Thyroid gland (tissue), 4 donors: Measurements from ENCODE around the gene DNAJB12. TPM values are rescaled to one million over a fixed set of nuclear protein-coding genes. Genes with fewer than 3 reads are reported as not detected.

Source experiments
- DNase-seq, 2 donors: peaks; one replicate each; pipeline ENCODE4 v3.0.0-alpha.2; 2019
- H3K27ac ChIP-seq, 3 donors: fragments of 200-600 bp; sonication (generic); 1 replicate in 2 of 3; 2 replicates in 1 of 3; pipeline ENCODE4 v1.5.1; 2016 to 2019; ENCODE audit warnings: mild to moderate bottlenecking in 1 of 3, moderate library complexity in 1 of 3
- H3K27me3 ChIP-seq: fragments of 200-600 bp; sonication (generic); one replicate; pipeline ENCODE4 v1.5.1; 2019
- H3K36me3 ChIP-seq, 2 donors: fragments of 200-600 bp; sonication (generic); one replicate each; pipeline ENCODE4 v1.5.1; 2016 to 2019
- H3K4me1 ChIP-seq, 2 donors: fragments of 200-600 bp; sonication (generic); one replicate each; pipeline ENCODE4 v1.5.1; 2017 to 2019
- H3K4me3 ChIP-seq, 3 donors: fragments of 200-600 bp; sonication (generic); replicated peaks in 1 of 3; 1 replicate in 2 of 3; 2 replicates in 1 of 3; pipeline ENCODE4 v1.5.1; 2016; ENCODE audit warnings: mild to moderate bottlenecking in 1 of 3
- H3K9me3 ChIP-seq: fragments of 200-600 bp; sonication (generic); one replicate; pipeline ENCODE4 v1.5.1; 2017
- CTCF ChIP-seq, 6 experiments: fragments of 200-600 bp in 3 of 6; fragments of 450-650 bp in 3 of 6; sonication (generic) in 3 of 6; IDR thresholded peaks; one replicate each; pipeline ENCODE4 v1.5.1; 2016 to 2019; ENCODE audit warnings: antibody characterized with exemption in 6 of 6, mild to moderate bottlenecking in 2 of 6, inconsistent platforms in 1 of 6, moderate library complexity in 1 of 6
- POLR2A ChIP-seq, 2 donors: fragments of 450-650 bp; IDR thresholded peaks; one replicate each; pipeline ENCODE4 v1.6.1; 2017; ENCODE audit warnings: antibody characterized with exemption in 2 of 2, mild to moderate bottlenecking in 2 of 2, moderate library complexity in 1 of 2
- WGBS, 2 donors: methylation state at CpG; one replicate each; pipeline ENCODE4 v1.1.5; 2017; 5-methylcytosine and 5-hydroxymethylcytosine counted together
- intact Hi-C: fragments of 100-400 bp; cut with DNase I; formaldehyde crosslinking; loops from one replicate; pipeline ENCODE4 v1.15.1; 2023
- total RNA-seq, 4 donors: library from RNA; depleted of rRNA; stranded (reverse); fragments of >200 nt; gene quantifications; one replicate each; pipeline ENCODE4 v1.2.3, GENCODE V29; 2016

Gene DNAJB12
- total RNA-seq, 4 donors from 2014 or later, result 31.6 to 49.7 (median 44.1) TPM

DNA sequence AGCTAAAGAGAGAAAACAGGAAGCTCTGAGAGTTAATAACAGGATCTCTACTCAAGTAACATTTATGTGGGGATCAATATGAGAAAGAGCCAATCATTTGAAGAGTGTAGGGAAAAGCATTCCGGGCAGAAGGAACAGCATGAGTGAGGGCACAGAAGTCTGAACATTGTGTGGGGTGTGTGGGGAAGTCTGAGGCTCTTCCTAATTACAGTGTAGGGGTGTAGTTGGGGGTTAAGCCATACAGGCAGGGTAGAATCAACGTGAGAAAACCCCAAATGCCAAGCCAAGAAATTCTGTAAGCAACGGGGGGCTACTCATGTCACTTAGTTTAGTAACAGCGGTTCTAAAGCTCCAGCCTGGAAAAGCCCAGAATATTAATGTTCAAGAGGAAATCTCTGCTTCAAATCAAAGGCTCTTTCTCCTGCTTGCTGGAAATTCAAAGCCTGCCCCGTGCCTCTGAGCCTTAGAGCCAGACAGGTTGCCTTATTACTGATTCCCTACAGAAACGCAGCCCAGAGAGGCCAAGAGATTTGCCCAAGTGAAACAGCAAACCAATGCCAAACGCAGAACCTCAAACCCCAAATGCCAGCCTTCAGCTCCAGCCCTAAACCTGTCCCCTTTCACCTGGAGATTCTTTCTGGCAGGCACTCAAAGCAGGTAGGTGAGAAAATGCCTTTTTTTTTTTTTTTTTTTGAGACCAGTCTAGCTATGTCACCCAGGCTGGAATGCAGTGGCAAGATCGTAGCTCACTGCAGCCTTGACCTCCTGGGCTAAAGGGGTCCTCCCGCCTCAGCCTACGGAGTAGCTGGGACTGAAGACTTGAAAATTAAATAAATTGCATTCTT is 36.1 kb downstream of the DNAJB12 start:
- H3K27ac ChIP-seq, result peak overlapping the region; percentile 95 to 97 (median 96)
- H3K9me3 ChIP-seq, result no peaks in the 10 kb centered on the region
- no peak for TF ChIP-seq CTCF (IDR thresholded peaks at IDR 0.05)
- no peak for TF ChIP-seq POLR2A (IDR thresholded peaks at IDR 0.05)
- intact Hi-C loops, result no loop called here
- 68 to 79% methylated on average over 10 of the region's 10 CpGs for WGBS, 2 donors
- DNase-seq, result no peak
- no peaks in the 10 kb centered on the region for H3K36me3 ChIP-seq
- peak overlapping the region in 1 of 3 donors; percentile 24 for H3K4me3 ChIP-seq
- no peaks in the 10 kb centered on the region for H3K27me3 ChIP-seq
- peaks cover 55 to 65% of the 10 kb centered on the region in 2 donors for H3K4me1 ChIP-seq

DNA sequence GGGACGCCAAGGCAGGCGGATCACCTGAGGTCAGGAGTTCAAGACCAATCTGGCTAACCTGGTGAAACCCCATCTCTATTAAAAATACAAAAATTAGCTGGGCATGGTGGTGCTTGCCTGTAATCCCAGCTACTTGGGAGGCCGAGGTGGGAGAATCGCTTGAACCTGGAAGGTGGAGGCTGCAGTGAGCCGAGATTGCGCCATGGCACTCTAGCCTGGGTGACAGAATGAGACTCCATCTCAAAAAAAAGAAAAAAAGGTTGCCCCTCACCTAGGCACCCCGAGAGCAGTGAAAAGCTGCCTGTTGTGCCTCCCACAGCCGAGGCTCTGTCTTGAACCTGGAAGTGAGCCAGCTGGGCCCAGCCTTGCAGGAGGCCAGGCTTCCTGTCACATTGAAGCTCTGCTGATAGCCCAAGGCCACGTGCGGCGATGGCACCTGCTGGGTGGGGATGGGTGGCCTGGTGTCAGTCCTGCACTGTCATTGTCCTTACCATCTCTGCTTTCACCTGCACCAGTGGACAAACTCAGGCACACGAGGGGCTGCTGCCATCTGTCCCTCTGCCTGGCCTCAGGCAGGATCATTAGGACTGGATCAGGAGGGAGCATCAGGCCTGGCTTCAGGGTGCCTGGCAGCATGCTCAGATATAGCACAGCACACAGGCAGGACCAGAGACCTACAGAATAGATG is 37.8 kb downstream of the DNAJB12 start:
- H3K9me3 ChIP-seq, result no peaks in the 10 kb centered on the region
- no peak overlapping the region for H3K4me3 ChIP-seq
- H3K27me3 ChIP-seq, result no peaks in the 10 kb centered on the region
- WGBS, 2 donors, result 69 to 83% methylated on average over 9 to 10 of the region's 12 CpGs
- intact Hi-C loops, result no loop called here
- H3K36me3 ChIP-seq, result no peaks in the 10 kb centered on the region
- TF ChIP-seq POLR2A (IDR thresholded peaks at IDR 0.05) (no peak), CTCF (IDR thresholded peaks at IDR 0.05) (no peak)
- peak; percentile 49 to 58 for DNase-seq
- peak overlapping the region; percentile 90 to 97 (median 94) for H3K27ac ChIP-seq
- peaks cover 55 to 63% of the 10 kb centered on the region in 2 donors for H3K4me1 ChIP-seq

GRCh38 chr10:72316386-72316700 is 38.4 kb downstream of the DNAJB12 start:
- H3K27ac ChIP-seq, result peak overlapping the region; percentile 90 to 97 (median 94)
- TF ChIP-seq CTCF (IDR thresholded peaks at IDR 0.05), result no peak
- no peak for TF ChIP-seq POLR2A (IDR thresholded peaks at IDR 0.05)
- H3K4me1 ChIP-seq, result peaks cover 55 to 60% of the 10 kb centered on the region in 2 donors
- intact Hi-C loops, result no loop called here
- no peak for DNase-seq
- H3K27me3 ChIP-seq, result no peaks in the 10 kb centered on the region
- H3K4me3 ChIP-seq, result no peak overlapping the region
- no peaks in the 10 kb centered on the region for H3K9me3 ChIP-seq
- H3K36me3 ChIP-seq, result no peaks in the 10 kb centered on the region
- WGBS, 2 donors, result 52 to 62% methylated on average over 3 of the region's 3 CpGs

DNA sequence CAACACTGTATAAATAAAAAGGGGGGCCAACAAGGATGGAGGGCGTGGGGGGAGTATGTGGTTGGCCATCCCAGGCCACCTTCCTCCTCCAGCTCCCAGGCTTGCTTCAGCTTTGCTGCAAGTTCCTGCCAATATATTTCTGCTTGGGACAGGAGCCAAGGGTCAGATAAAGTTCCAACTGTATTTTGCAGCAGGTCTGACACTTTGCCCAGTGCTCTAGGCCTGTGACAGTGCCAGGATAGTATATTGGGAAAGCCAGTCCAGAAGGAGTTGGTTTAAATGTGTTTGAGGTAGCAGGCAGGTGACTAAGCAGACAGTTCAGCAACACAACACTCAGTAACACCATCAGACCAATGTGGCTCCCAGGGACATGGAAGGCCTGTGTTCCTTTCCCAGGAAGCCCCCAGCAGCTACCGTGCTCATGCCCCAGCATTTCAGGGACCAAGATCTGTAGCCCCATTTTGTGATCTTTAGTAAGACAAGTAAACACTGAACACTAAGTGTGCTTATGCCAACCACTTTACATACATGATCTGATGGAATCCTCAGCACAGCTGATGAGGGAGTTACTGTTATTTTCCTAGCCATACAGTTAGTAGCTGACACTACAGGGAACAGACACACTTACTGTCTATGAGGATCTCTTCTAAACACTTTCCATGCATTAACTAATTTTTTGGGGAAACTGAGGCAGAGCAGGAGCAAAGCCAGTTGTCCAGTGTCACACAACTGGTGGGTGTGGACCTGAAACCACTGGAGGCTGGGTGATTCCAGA is 38.9 kb downstream of the DNAJB12 start:
- intact Hi-C loops, result no loop called here
- peak; percentile 88 to 91 for DNase-seq
- peaks cover 51 to 55% of the 10 kb centered on the region in 2 donors for H3K4me1 ChIP-seq

More for the DNA sequence above, 38.9 kb downstream of the DNAJB12 start:
- peak in 1 of 2 donors; percentile 61 for TF ChIP-seq POLR2A (IDR thresholded peaks at IDR 0.05)
- no peak for TF ChIP-seq CTCF (IDR thresholded peaks at IDR 0.05)
- H3K27ac ChIP-seq, result peak overlapping the region; percentile 90 to 97 (median 94)
- H3K4me3 ChIP-seq, result no peak overlapping the region
- no peaks in the 10 kb centered on the region for H3K36me3 ChIP-seq
- H3K27me3 ChIP-seq, result no peaks in the 10 kb centered on the region
- H3K9me3 ChIP-seq, result no peaks in the 10 kb centered on the region
- WGBS, 2 donors, result 6 to 13% methylated on average over 2 of the region's 2 CpGs
